Right cardiac atrium (tissue), 5 donors: ENCODE results near the gene MACROD2. TPM values are rescaled to one million over a fixed set of nuclear protein-coding genes. Genes with fewer than 3 reads are reported as not detected.

Experiments used
- ATAC-seq, 2 donors: fragments of 200-7000 bp; cut with Tn5 transposase; one replicate each; pipeline versions ENCODE4 v1.8.0 to v1.9.1; 2020; ENCODE audit warnings: moderate library complexity in 2 of 2, mild to moderate bottlenecking in 1 of 2
- DNase-seq, 3 donors: peaks; one replicate each; pipeline ENCODE4 v3.0.0-alpha.2; 2020
- H3K27ac ChIP-seq: one replicate; pipeline ENCODE4 v1.5.1; 2013; ENCODE audit warnings: mild to moderate bottlenecking, low read length, control low read depth, moderate library complexity
- H3K27me3 ChIP-seq: one replicate; pipeline ENCODE4 v1.6.1; 2013; ENCODE audit not compliant: control insufficient read depth, insufficient read depth
- H3K4me1 ChIP-seq: one replicate; pipeline ENCODE4 v1.6.1; 2013; ENCODE audit warnings: low read length; ENCODE audit not compliant: control insufficient read depth, insufficient read depth
- H3K4me3 ChIP-seq: one replicate; pipeline ENCODE4 v1.5.1; 2013; ENCODE audit warnings: low read length, control low read depth
- H3K9me3 ChIP-seq: one replicate; pipeline ENCODE4 v1.6.1; 2013; ENCODE audit warnings: low read length; ENCODE audit not compliant: control insufficient read depth
- WGBS: extraction: QIAGEN DNeasy Blood & Tissue Kit; methylation state at CpG from one replicate; pipeline ENCODE4 v1.1.7; 2013; 5-methylcytosine and 5-hydroxymethylcytosine counted together
- intact Hi-C, 4 donors: fragments of 100-400 bp; cut with DNase I; formaldehyde crosslinking; loops; one replicate each; pipeline versions ENCODE4 v1.11.0 to v1.14.0; 2022 to 2023
- polyA plus RNA-seq: library from polyadenylated mRNA; stranded (reverse); fragments of 200-250 nt; gene quantifications from one replicate; pipeline ENCODE4 v1.2.3, GENCODE V29; 2013
- total RNA-seq, 4 donors: library from RNA; stranded (reverse); fragmentation: NEBNext Ultra II Directional; extraction: Animal tissue kit (Norgen Biotek cat#: 25700); gene quantifications; one replicate each; pipeline ENCODE4 v1.2.1, GENCODE V29; 2021
- donor health status: healthy with polysubstance abuse.
- donor health status: DM: no; HTN: yes; CAD: no.
- donor health status: DM: no; HTN: no; CAD: no.
- donor health status: DM: no; HTN: yes; CAD: no; lungs with severe emphysema.
- donor health status: DM: yes; HTN: yes; CAD: no.

The MACROD2 gene
- total and polyA plus RNA-seq, 5 donors = 0.61 to 4.4 (median 2.4) TPM

DNA sequence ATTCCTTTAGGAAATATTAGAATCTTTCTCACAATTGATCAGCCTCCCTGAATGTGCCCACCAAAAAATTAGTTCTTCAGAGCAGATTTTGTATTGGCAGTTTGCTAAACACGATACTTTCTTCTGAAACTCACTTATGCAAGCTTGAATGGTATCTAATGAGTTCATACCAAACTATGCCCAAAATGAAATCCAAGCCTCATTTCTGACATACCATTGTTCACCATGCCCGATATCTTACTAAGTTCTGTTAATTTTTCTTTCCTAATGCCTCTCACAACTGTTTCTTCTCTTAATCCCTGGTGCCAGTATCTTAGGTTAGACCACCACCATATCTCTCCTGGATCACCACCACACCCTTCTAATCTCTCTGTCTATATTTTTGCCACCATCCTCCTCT lies 1822.0 kb downstream of the MACROD2 start:
- Histone ChIP-seq H3K27ac (no peak overlapping the region), H3K4me1 (no peaks in the 10 kb centered on the region), H3K27me3 (peaks cover 2% of the 10 kb centered on the region), H3K4me3 (no peak overlapping the region), H3K9me3 (no peaks in the 10 kb centered on the region)
- ATAC-seq (no peak), DNase-seq (no peak)
- intact Hi-C loops = no loop called here
- 91% methylated on average over 2 of the region's 2 CpGs for WGBS

DNA sequence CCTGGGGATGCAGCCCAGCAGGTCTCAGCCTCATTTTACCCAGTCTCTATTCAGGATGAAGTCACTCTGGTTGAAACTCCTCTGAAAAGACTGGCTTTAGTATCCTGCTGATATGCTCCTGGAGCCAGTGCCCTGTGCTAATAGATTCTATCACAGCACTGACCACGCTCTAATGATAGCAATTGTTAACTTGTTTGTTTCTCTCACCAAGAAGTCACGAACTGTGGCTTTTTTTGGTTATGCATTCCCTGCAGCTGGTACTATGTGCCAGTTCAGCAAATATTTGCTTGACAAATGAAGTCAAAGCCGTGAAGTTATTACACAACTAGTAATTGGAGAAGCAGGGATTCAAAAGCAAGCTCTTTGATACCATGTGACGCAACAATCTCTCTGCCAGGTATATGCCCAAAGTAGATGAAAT lies 1823.3 kb downstream of the MACROD2 start:
- intact Hi-C loops = no loop called here
- H3K4me3 ChIP-seq = no peak overlapping the region
- DNase-seq (no peak), ATAC-seq (no peak)
- H3K9me3 ChIP-seq = no peaks in the 10 kb centered on the region
- WGBS = 77% methylated on average over 4 of the region's 4 CpGs
- peaks cover 2% of the 10 kb centered on the region for H3K27me3 ChIP-seq
- no peak overlapping the region for H3K27ac ChIP-seq
- H3K4me1 ChIP-seq = no peaks in the 10 kb centered on the region

DNA sequence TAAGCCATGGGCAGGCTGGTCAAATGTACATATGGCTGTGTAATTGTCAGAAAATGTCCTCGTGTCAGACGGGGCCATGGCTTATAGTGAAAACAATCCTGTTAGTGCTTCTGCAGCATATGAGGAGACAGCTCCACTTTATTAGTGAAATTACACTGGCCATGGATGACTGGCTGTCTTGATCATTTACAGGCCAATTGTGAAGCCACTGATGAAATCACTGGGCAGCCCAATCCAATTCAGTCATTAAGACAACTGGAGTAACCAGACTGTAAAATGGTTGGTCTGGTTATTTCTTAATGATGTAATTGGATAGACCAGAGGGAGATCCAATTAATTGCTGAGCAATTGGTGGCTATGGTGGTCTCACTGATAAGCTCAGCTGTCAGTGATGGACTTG lies 1828.4 kb downstream of the MACROD2 start:
- 60% methylated on average over 2 of the region's 2 CpGs for WGBS
- no peak for ATAC-seq
- Histone ChIP-seq H3K4me3 (no peak overlapping the region), H3K4me1 (no peaks in the 10 kb centered on the region), H3K27me3 (no peaks in the 10 kb centered on the region), H3K9me3 (no peaks in the 10 kb centered on the region), H3K27ac (no peak overlapping the region)
- DNase-seq = no peak
- intact Hi-C loops = no loop called here

DNA sequence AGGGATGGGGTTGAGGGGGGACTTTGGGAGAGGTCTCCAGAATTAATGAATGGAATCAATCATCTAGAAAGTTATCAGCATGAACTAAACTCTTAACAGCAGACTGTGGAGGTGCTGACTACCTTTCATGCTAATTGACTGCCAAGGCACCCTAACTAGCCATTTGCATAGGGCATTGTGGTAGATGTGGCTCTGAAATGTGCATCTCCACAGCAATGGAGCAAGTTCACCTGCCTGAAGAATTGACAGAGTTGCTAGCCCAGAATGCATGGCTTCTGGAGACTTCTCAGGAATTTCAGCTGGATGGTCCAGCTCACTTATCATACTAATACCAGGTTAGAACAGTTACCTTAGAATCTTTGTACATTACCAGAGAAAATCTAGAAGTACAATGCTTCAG lies 1832.3 kb downstream of the MACROD2 start:
- H3K27me3 ChIP-seq = no peaks in the 10 kb centered on the region

DNA sequence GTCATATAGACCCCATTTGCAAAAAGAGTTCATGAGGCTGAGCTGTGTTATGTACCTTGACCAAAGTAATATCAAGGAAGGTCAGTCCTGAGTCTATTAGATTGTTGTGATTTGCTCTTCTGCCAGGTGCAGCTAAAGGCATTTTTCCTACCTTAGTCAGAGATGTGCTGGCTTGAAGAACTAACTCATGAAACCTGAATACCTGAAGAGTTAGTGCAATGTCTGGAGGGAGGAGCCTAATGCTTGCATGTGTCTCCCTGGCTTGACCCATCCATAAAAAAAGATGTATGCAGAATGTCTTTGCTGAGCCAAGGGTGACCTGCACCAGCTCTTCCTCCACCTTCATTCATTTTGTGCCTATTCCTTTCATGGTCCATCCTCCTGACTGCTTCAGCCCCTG lies 1835.9 kb downstream of the MACROD2 start:
- H3K27me3 ChIP-seq = no peaks in the 10 kb centered on the region
- no peak overlapping the region for H3K4me3 ChIP-seq
- no peaks in the 10 kb centered on the region for H3K4me1 ChIP-seq
- DNase-seq (no peak), ATAC-seq (no peak)
- intact Hi-C loops = no loop called here
- no peaks in the 10 kb centered on the region for H3K9me3 ChIP-seq
- no peak overlapping the region for H3K27ac ChIP-seq

More for the DNA sequence above, 1832.3 kb downstream of the MACROD2 start:
- no peak for DNase-seq
- intact Hi-C loops = no loop called here
- Histone ChIP-seq H3K4me3 (no peak overlapping the region), H3K27ac (no peak overlapping the region), H3K9me3 (no peaks in the 10 kb centered on the region), H3K4me1 (no peaks in the 10 kb centered on the region)
- ATAC-seq = no peak

DNA sequence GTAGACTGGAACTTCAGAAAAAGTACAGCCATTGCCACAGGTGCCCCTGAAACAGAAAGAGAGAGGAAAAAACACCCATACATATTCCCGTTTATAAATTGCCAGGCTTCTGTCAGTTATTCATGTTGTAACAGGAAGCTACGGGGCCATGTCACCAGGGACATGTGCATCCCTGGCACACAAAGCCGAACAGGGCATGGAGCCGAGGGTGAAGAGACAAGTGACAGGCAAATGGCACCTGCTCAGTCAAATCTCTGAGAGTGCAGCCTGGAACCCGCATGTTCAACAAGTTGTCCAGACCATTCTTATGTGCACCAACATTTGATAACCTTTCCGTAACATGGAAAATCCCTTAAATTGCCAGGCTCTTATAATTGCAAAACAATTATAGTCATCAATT lies 1837.2 kb downstream of the MACROD2 start:
- intact Hi-C loops = no loop called here
- no peak for ATAC-seq
- no peaks in the 10 kb centered on the region for H3K27me3 ChIP-seq
- no peaks in the 10 kb centered on the region for H3K4me1 ChIP-seq
- no peaks in the 10 kb centered on the region for H3K9me3 ChIP-seq
- 84% methylated on average over 6 of the region's 6 CpGs for WGBS
- no peak overlapping the region for H3K27ac ChIP-seq
- DNase-seq = no peak
- H3K4me3 ChIP-seq = no peak overlapping the region

DNA sequence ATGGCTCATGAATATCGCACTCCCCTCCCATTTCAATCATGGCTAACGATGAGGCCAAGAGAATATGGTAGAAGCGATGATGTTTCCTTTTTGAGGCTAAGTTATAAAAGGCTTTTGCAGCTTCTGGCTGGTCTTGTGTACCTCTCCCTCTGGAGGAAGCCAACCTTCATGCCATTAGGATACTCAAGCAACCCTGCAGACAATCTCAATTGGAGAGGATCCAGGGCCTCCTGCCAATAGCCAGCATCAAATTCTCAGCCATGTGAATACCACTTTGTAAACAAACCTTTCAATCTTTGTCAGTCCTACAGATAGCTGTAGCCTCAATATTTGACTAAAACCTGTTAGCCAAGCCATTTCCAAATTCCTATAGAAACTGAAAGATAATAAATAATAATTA lies 1839.5 kb downstream of the MACROD2 start:
- 90% methylated on average over 3 of the region's 3 CpGs for WGBS
- no peak overlapping the region for H3K4me3 ChIP-seq
- DNase-seq = no peak
- no peak overlapping the region for H3K27ac ChIP-seq
- intact Hi-C loops = no loop called here
- no peaks in the 10 kb centered on the region for H3K9me3 ChIP-seq
- H3K27me3 ChIP-seq = no peaks in the 10 kb centered on the region
- ATAC-seq = no peak
- no peaks in the 10 kb centered on the region for H3K4me1 ChIP-seq

DNA sequence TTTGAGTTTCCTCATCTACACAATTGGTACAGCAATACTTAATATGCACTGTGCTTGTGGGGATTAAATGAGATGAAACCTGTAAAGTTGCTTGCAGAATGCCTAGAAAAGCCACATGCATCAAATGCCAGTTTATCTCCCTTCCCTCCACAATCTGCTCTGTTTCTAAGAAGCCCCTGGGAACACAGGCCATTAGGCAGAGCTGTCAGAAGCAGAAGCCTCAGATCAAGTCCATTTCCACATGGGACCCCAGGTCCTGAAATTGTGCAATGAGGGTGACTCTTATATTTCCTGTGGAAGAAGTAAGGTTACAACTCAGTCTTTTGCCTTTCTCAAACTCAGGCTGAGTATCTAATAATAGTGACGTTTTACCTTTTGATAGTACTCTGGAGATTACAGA lies 1840.5 kb downstream of the MACROD2 start:
- no peak overlapping the region for H3K27ac ChIP-seq
- no peak overlapping the region for H3K4me3 ChIP-seq
- intact Hi-C loops = no loop called here
- ATAC-seq (no peak), DNase-seq (no peak)
- no peaks in the 10 kb centered on the region for H3K4me1 ChIP-seq
- H3K27me3 ChIP-seq = no peaks in the 10 kb centered on the region
- WGBS = 39% methylated on average over 1 of the region's 1 CpG
- H3K9me3 ChIP-seq = no peaks in the 10 kb centered on the region

DNA sequence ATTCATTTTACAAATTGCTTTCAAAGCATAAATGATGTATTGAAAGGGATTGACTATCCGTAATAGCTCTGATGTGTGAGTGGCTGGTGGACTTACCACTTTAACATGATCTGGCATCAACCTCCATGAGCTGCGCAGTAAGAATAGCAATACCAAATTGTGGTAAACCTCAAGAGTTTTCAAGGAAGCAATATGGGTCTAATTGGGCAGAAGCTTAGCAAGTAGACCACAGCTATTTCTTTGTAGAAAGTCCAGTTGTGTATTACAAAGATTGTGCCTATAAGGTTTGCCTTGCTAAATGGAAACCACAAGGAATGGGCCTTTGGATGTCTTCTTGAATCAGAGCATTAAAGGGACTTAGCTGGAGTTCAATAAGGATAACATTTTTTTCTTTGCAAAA lies 1841.3 kb downstream of the MACROD2 start:
- H3K9me3 ChIP-seq = no peaks in the 10 kb centered on the region
- no peak for DNase-seq
- no peak for ATAC-seq
- no peak overlapping the region for H3K4me3 ChIP-seq
- WGBS = 87% methylated on average over 2 of the region's 2 CpGs
- H3K27ac ChIP-seq = no peak overlapping the region
- no peaks in the 10 kb centered on the region for H3K4me1 ChIP-seq
- intact Hi-C loops = no loop called here
- no peaks in the 10 kb centered on the region for H3K27me3 ChIP-seq

DNA sequence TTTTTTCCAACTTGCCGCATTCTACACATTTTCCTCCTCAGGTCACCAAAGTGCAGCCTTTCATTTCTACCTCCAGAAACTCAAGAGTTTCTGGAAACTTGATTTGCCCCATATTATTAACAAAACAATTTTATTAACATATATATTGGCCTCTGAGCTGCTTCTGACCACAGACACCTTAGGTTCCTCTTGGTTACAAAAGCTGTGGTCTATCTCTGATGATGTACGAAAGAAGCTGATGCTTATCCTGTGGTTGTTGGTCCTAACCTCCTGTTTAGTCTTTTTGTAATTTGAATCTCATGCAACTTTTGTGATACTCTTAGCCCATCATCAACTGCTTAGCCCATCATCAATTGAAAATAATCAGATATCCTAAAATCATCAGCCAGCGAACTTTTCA lies 1842.2 kb downstream of the MACROD2 start:
- H3K4me1 ChIP-seq = no peaks in the 10 kb centered on the region
- no peak overlapping the region for H3K27ac ChIP-seq
- H3K27me3 ChIP-seq = no peaks in the 10 kb centered on the region
- H3K4me3 ChIP-seq = no peak overlapping the region
- no peak for DNase-seq
- no peak for ATAC-seq
- intact Hi-C loops = no loop called here
- 91% methylated on average over 3 of the region's 3 CpGs for WGBS
- H3K9me3 ChIP-seq = no peaks in the 10 kb centered on the region

DNA sequence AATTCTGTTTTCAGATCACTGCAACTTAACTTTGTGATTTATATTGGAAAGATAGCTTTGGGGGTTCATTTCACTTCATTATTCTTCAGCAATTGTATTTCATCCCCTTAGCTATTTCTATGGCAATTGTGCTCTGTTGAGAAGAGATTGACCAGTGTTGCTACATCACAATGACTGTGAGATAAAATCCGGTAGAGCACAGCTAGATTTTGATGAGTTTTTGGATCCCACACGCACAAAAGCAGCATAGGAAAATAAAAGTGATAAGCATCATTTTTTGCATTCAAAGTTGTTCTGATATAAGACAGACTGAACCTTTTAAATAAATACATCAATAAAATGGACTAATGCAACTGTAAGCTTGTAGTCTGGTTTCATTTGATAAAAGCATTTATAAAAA lies 1843.2 kb downstream of the MACROD2 start:
- H3K4me3 ChIP-seq = no peak overlapping the region
- ATAC-seq (no peak), DNase-seq (no peak)
- no peak overlapping the region for H3K27ac ChIP-seq
- 60% methylated on average over 2 of the region's 2 CpGs for WGBS
- H3K27me3 ChIP-seq = no peaks in the 10 kb centered on the region
- H3K4me1 ChIP-seq = no peaks in the 10 kb centered on the region
- no peaks in the 10 kb centered on the region for H3K9me3 ChIP-seq
- intact Hi-C loops = no loop called here

DNA sequence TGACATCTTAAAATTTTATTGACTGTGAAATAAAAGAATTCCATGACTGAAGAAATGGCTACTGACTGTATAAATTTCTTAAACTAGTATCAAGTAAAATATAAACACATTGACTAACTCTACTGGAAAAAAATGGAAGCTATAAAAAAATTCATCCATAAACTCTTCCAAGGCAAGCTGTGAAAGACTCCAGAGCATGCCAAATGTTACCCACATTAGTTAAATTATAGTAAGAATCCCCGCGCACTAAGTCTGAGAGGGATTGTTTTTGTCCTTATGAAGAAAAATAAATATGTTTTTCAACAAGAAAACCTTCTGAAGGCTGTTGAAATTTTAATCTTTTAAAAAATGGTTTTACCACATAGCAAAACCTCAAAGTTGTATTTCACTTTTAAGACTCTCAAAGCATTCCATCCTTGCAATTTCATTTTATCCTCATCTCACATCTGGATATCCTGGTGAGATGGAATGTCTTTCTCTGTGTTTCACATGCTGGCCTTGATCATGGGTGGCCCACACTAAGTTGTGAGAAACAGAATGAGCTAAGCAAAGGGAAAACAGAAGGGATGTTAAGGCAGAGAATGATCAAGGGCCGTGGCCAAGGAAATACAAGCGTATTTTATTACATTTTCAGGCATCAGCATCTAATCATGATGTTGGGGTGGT lies 1845.5 kb downstream of the MACROD2 start:
- no peak for DNase-seq
- no peak overlapping the region for H3K4me3 ChIP-seq
- H3K9me3 ChIP-seq = no peaks in the 10 kb centered on the region
- no peaks in the 10 kb centered on the region for H3K27me3 ChIP-seq
- no peaks in the 10 kb centered on the region for H3K4me1 ChIP-seq
- 67% methylated on average over 4 of the region's 4 CpGs for WGBS
- ATAC-seq = no peak
- intact Hi-C loops = no loop called here
- H3K27ac ChIP-seq = no peak overlapping the region
